ENCODE results near the gene PCSK1.

DNA sequence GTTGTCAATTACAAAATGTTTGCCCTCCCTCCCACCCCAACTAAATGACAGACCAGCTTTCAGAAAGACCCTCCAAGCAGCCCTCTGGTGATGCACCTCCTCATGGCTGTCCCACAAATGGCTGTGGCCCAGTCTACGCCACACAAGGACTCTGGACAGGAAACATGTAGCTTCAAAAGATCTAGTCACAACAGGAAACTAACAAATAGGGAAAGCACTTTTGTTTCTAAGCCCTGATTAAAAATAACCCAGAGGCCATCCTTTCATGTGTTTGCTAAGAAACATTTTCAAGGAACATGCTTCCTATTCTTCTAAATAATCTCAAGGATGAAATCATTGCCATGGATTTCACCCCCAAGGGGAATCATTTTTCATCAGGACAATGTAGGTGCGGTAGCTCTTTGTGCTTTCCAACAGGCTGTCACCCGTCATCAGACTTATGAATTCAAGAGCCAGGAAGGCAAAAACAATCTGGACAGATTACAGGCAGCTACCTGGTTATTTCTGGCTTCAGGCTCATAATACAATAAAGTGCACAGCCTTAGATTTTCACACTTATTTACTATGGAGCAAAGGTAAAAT is 20.1 kb downstream of the PCSK1 start:
- TF ChIP-seq, protein P1, sequence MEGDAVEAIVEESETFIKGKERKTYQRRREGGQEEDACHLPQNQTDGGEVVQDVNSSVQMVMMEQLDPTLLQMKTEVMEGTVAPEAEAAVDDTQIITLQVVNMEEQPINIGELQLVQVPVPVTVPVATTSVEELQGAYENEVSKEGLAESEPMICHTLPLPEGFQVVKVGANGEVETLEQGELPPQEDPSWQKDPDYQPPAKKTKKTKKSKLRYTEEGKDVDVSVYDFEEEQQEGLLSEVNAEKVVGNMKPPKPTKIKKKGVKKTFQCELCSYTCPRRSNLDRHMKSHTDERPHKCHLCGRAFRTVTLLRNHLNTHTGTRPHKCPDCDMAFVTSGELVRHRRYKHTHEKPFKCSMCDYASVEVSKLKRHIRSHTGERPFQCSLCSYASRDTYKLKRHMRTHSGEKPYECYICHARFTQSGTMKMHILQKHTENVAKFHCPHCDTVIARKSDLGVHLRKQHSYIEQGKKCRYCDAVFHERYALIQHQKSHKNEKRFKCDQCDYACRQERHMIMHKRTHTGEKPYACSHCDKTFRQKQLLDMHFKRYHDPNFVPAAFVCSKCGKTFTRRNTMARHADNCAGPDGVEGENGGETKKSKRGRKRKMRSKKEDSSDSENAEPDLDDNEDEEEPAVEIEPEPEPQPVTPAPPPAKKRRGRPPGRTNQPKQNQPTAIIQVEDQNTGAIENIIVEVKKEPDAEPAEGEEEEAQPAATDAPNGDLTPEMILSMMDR (conservative IDR thresholded peaks at IDR 0.05) = no peak
- no peak for TF ChIP-seq EZH2 (IDR thresholded peaks at IDR 0.05; ENCODE audit: low read depth)

All from PC-9 (cell line).